ENCODE measurements around the gene KDM4C.

DNA sequence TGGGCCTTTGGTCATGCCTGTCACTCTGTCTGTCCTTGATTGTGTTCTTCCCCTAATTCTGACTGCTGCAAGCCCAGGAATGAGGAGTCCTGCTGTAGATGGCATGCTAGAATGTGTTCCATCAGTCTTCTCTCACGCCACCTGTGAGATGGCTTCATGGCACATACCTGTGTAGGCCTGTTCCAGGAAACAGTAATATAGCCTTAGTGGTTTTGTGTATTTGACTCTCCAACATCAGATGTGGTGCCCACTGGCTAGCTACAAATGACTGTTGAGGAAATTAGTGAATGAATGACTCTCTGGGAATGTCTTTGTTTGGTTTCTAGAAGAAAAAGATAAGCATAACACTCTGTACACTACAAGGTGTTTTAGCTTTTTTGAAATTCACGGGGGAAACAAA lies 367.5 kb downstream of the KDM4C start:
- TF ChIP-seq EZH2phosphoT487 (IDR thresholded peaks at IDR 0.05; ENCODE audit: insufficient read depth, low read depth) (no peak), EZH2 (IDR thresholded peaks at IDR 0.05; ENCODE audit: insufficient read depth, poor library complexity, severe bottlenecking) (no peak)
